Measurements from ENCODE around the gene JDP2.

- no peak for TF ChIP-seq POLR2A (IDR thresholded peaks at IDR 0.05)
- TF ChIP-seq, protein P1, sequence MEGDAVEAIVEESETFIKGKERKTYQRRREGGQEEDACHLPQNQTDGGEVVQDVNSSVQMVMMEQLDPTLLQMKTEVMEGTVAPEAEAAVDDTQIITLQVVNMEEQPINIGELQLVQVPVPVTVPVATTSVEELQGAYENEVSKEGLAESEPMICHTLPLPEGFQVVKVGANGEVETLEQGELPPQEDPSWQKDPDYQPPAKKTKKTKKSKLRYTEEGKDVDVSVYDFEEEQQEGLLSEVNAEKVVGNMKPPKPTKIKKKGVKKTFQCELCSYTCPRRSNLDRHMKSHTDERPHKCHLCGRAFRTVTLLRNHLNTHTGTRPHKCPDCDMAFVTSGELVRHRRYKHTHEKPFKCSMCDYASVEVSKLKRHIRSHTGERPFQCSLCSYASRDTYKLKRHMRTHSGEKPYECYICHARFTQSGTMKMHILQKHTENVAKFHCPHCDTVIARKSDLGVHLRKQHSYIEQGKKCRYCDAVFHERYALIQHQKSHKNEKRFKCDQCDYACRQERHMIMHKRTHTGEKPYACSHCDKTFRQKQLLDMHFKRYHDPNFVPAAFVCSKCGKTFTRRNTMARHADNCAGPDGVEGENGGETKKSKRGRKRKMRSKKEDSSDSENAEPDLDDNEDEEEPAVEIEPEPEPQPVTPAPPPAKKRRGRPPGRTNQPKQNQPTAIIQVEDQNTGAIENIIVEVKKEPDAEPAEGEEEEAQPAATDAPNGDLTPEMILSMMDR (IDR thresholded peaks at IDR 0.05) = no peak
- TF ChIP-seq EP300 (IDR thresholded peaks at IDR 0.05) = no peak
Measured at GRCh38 chr14:75449036-75449435, 21.2 kb downstream of the JDP2 start.
